Calu3 (cell line): ENCODE measurements around the gene CCER1. TPM values are rescaled to one million over a fixed set of nuclear protein-coding genes. Genes with fewer than 3 reads are reported as not detected.

Experiments used
- BruUV-seq: library from RNA; stranded (reverse); fragments of 400-500 nt; replicated peaks from 2 replicates; lab custom pipeline; 2021; lab: Mats Ljungman, UMichigan
- CTCF ChIA-PET: fragments of 300-600 bp; sonication (Branson Sonifier 250); formaldehyde crosslinking; loops from one replicate; lab custom pipeline; 2022; ENCODE audit warnings: antibody characterized with exemption; lab: Charles Lee
- DNase-seq: peaks from one replicate; pipeline ENCODE4 v3.0.0; 2022
- H3K27ac Mint-ChIP-seq: one replicate; pipeline ENCODE4 v1.8.0; 2022; ENCODE audit warnings: mixed read lengths; ENCODE audit not compliant: unreplicated experiment
- H3K27me3 Mint-ChIP-seq: one replicate; pipeline ENCODE4 v1.8.0; 2022; ENCODE audit warnings: mixed read lengths; ENCODE audit not compliant: unreplicated experiment
- H3K36me3 Mint-ChIP-seq: one replicate; pipeline ENCODE4 v1.8.0; 2022; ENCODE audit warnings: mild to moderate bottlenecking, moderate library complexity, mixed read lengths; ENCODE audit not compliant: insufficient read depth, unreplicated experiment
- H3K4me1 Mint-ChIP-seq: one replicate; pipeline ENCODE4 v1.8.0; 2022; ENCODE audit warnings: mild to moderate bottlenecking, low read depth, mixed read lengths; ENCODE audit not compliant: unreplicated experiment
- H3K4me3 Mint-ChIP-seq: one replicate; pipeline ENCODE4 v1.8.0; 2022; ENCODE audit warnings: mild to moderate bottlenecking, low read depth, moderate library complexity, mixed read lengths; ENCODE audit not compliant: unreplicated experiment
- H3K9me3 Mint-ChIP-seq: one replicate; pipeline ENCODE4 v1.8.0; 2022; ENCODE audit warnings: low read depth, mixed read lengths; ENCODE audit not compliant: unreplicated experiment
- CTCF ChIP-seq: fragments of 200-600 bp; IDR thresholded peaks from one replicate; pipeline ENCODE4 v1.8.0; 2022; ENCODE audit warnings: antibody characterized with exemption; ENCODE audit not compliant: unreplicated experiment
- intact Hi-C: fragments of 100-400 bp; cut with micrococcal nuclease; formaldehyde crosslinking; loops from one replicate; pipeline ENCODE4 v1.10.0; 2022; ENCODE audit not compliant: unreplicated experiment
- total RNA-seq: library from RNA; stranded (reverse); gene quantifications from 2 replicates; pipeline ENCODE4 v1.2.3, GENCODE V29; 2022

CCER1 gene
- total RNA-seq, 1 experiment from 2014 or later, result not detected

GRCh38 chr12:90940872-90941499 is 14.0 kb downstream of the CCER1 start:
- peak; percentile 79 for TF ChIP-seq CTCF
- peaks cover 4% of the 10 kb centered on the region for H3K36me3 Mint-ChIP-seq

GRCh38 chr12:90939382-90939781 is 15.6 kb downstream of the CCER1 start:
- BruUV-seq, result no TSS peak
- Mint-ChIP-seq H3K27me3 (no peaks in the 10 kb centered on the region), H3K4me1 (peaks cover 25% of the 10 kb centered on the region), H3K36me3 (peaks cover 4% of the 10 kb centered on the region), H3K9me3 (no peaks in the 10 kb centered on the region), H3K4me3 (no peak overlapping the region), H3K27ac (no peak overlapping the region)
- CTCF ChIA-PET, result interaction anchor here (0.7 kb wide), 2 partner anchors 730 to 1320 kb away, joined by 3 read pairs; no protein-coding TSS in a partner anchor
- no peak for TF ChIP-seq CTCF
- intact Hi-C loops, result loop anchor here (10.0 kb wide), 1 partner anchor 755 kb away; no protein-coding TSS in a partner anchor
- no peak for DNase-seq

More at GRCh38 chr12:90940872-90941499, 14.0 kb downstream of the CCER1 start:
- Mint-ChIP-seq H3K9me3 (no peaks in the 10 kb centered on the region), H3K27ac (no peak overlapping the region), H3K4me1 (peaks cover 25% of the 10 kb centered on the region), H3K27me3 (no peaks in the 10 kb centered on the region), H3K4me3 (no peak overlapping the region)
- intact Hi-C loops, result loop anchor here (1.0 to 10.0 kb wide), 6 partner anchors 32 to 1926 kb away; no protein-coding TSS in a partner anchor
- DNase-seq, result no peak
- no TSS peak for BruUV-seq
- CTCF ChIA-PET, result no interaction called here

GRCh38 chr12:90938451-90938850 is 16.5 kb downstream of the CCER1 start:
- no peak overlapping the region for H3K4me3 Mint-ChIP-seq
- BruUV-seq, result no TSS peak
- H3K4me1 Mint-ChIP-seq, result peaks cover 25% of the 10 kb centered on the region
- intact Hi-C loops, result loop anchor here (10.0 kb wide), 1 partner anchor 754 kb away; no protein-coding TSS in a partner anchor
- peak overlapping the region; percentile 29 for H3K27ac Mint-ChIP-seq
- H3K9me3 Mint-ChIP-seq, result no peaks in the 10 kb centered on the region
- H3K27me3 Mint-ChIP-seq, result no peaks in the 10 kb centered on the region
- peaks cover 4% of the 10 kb centered on the region for H3K36me3 Mint-ChIP-seq
- DNase-seq, result peak; percentile 25
- TF ChIP-seq CTCF, result no peak
- CTCF ChIA-PET, result no interaction called here

GRCh38 chr12:90937651-90938050 is 17.3 kb downstream of the CCER1 start:
- Mint-ChIP-seq H3K36me3 (peaks cover 4% of the 10 kb centered on the region), H3K4me3 (no peak overlapping the region), H3K4me1 (peaks cover 25% of the 10 kb centered on the region), H3K27ac (peak overlapping the region; percentile 37), H3K9me3 (no peaks in the 10 kb centered on the region), H3K27me3 (no peaks in the 10 kb centered on the region)
- CTCF ChIA-PET, result interaction anchor here (0.7 kb wide), 1 partner anchor 30 kb away, joined by 3 read pairs; no protein-coding TSS in a partner anchor
- no peak for TF ChIP-seq CTCF
- intact Hi-C loops, result loop anchor here (10.0 kb wide), 1 partner anchor 753 kb away; no protein-coding TSS in a partner anchor
- BruUV-seq, result no TSS peak
- no peak for DNase-seq
